GM23338 (cell line): ENCODE data around the gene CNP.

Source experiments
- ETS1 ChIP-seq: IDR thresholded peaks from 2 replicates; pipeline ENCODE4 v1.6.1; 2016; ENCODE audit warnings: antibody characterized with exemption
- EZH2 ChIP-seq: fragments of 200-600 bp; sonication (generic); IDR thresholded peaks from one replicate; pipeline ENCODE4 v1.8.0; 2017; ENCODE audit warnings: antibody characterized with exemption, mild to moderate bottlenecking, low read depth; ENCODE audit not compliant: unreplicated experiment
- EZH2phosphoT487 ChIP-seq: fragments of 200-600 bp; sonication (generic); IDR thresholded peaks from one replicate; pipeline ENCODE4 v1.8.1; 2018; ENCODE audit warnings: antibody characterized with exemption; ENCODE audit not compliant: unreplicated experiment
- JUNB ChIP-seq: IDR thresholded peaks from one replicate; pipeline ENCODE4 v1.6.1; 2016; ENCODE audit warnings: antibody characterized with exemption; ENCODE audit not compliant: unreplicated experiment
- POLR2AphosphoS5 ChIP-seq: IDR thresholded peaks from 2 replicates; pipeline ENCODE4 v1.6.1; 2016; ENCODE audit warnings: antibody characterized with exemption, low read depth
- TF ChIP-seq, protein P1 (sequence below), 2 experiments: fragments of 200-600 bp in 1 of 2; sonication (generic) in 1 of 2; conservative IDR thresholded peaks; 2 replicates each; pipeline versions ENCODE4 v1.5.1 to v1.6.1; 2016 to 2017; ENCODE audit warnings: antibody characterized with exemption in 2 of 2, low read depth in 2 of 2, mild to moderate bottlenecking in 2 of 2, moderate library complexity in 1 of 2
- TF ChIP-seq, protein P2 (sequence below): IDR thresholded peaks from one replicate; pipeline ENCODE4 v1.6.1; 2018; ENCODE audit warnings: antibody characterized with exemption; ENCODE audit not compliant: unreplicated experiment

DNA sequence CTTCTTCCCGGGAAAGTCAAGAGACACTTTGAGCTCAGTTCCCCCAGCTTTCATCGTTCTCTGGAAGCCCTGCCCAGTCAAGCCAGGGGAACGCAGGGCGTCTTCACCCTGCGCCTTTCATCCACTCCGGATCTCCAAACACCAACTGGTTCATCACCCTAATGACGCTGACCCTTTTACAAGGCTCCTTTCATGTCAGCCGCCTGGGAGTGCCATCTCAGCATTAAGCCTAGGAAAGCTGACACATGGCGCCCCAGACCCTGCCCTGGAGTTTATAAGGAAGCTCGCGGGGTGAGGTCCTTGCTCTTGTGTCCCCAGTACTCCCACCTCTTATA is 51.2 kb downstream of the CNP start:
- TF ChIP-seq, protein P1, sequence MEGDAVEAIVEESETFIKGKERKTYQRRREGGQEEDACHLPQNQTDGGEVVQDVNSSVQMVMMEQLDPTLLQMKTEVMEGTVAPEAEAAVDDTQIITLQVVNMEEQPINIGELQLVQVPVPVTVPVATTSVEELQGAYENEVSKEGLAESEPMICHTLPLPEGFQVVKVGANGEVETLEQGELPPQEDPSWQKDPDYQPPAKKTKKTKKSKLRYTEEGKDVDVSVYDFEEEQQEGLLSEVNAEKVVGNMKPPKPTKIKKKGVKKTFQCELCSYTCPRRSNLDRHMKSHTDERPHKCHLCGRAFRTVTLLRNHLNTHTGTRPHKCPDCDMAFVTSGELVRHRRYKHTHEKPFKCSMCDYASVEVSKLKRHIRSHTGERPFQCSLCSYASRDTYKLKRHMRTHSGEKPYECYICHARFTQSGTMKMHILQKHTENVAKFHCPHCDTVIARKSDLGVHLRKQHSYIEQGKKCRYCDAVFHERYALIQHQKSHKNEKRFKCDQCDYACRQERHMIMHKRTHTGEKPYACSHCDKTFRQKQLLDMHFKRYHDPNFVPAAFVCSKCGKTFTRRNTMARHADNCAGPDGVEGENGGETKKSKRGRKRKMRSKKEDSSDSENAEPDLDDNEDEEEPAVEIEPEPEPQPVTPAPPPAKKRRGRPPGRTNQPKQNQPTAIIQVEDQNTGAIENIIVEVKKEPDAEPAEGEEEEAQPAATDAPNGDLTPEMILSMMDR (conservative IDR thresholded peaks at IDR 0.05; ENCODE audit: low read depth in 2 of 2) = no peak
- TF ChIP-seq POLR2AphosphoS5 = no peak
- TF ChIP-seq, protein P2, sequence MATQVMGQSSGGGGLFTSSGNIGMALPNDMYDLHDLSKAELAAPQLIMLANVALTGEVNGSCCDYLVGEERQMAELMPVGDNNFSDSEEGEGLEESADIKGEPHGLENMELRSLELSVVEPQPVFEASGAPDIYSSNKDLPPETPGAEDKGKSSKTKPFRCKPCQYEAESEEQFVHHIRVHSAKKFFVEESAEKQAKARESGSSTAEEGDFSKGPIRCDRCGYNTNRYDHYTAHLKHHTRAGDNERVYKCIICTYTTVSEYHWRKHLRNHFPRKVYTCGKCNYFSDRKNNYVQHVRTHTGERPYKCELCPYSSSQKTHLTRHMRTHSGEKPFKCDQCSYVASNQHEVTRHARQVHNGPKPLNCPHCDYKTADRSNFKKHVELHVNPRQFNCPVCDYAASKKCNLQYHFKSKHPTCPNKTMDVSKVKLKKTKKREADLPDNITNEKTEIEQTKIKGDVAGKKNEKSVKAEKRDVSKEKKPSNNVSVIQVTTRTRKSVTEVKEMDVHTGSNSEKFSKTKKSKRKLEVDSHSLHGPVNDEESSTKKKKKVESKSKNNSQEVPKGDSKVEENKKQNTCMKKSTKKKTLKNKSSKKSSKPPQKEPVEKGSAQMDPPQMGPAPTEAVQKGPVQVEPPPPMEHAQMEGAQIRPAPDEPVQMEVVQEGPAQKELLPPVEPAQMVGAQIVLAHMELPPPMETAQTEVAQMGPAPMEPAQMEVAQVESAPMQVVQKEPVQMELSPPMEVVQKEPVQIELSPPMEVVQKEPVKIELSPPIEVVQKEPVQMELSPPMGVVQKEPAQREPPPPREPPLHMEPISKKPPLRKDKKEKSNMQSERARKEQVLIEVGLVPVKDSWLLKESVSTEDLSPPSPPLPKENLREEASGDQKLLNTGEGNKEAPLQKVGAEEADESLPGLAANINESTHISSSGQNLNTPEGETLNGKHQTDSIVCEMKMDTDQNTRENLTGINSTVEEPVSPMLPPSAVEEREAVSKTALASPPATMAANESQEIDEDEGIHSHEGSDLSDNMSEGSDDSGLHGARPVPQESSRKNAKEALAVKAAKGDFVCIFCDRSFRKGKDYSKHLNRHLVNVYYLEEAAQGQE = no peak
- no peak for TF ChIP-seq EZH2phosphoT487
- TF ChIP-seq EZH2 = no peak
- TF ChIP-seq JUNB = no peak
- no peak for TF ChIP-seq ETS1
